Renal cortical epithelial cell (primary cell): ENCODE data around the gene ZNF557. TPM values are rescaled to one million over a fixed set of nuclear protein-coding genes. Genes with fewer than 3 reads are reported as not detected.

ENCODE experiments used
- DNase-seq: peaks from one replicate; pipeline ENCODE4 v3.0.0-alpha.2; 2011; ENCODE audit warnings: low read depth
- total RNA-seq: library from RNA; depleted of rRNA; stranded (reverse); fragments of >200 nt; gene quantifications from 2 replicates; pipeline ENCODE4 v1.2.3, GENCODE V29; 2014

ZNF557 gene
- total RNA-seq, 1 donor from 2014 or later, result 21.6 TPM

DNA sequence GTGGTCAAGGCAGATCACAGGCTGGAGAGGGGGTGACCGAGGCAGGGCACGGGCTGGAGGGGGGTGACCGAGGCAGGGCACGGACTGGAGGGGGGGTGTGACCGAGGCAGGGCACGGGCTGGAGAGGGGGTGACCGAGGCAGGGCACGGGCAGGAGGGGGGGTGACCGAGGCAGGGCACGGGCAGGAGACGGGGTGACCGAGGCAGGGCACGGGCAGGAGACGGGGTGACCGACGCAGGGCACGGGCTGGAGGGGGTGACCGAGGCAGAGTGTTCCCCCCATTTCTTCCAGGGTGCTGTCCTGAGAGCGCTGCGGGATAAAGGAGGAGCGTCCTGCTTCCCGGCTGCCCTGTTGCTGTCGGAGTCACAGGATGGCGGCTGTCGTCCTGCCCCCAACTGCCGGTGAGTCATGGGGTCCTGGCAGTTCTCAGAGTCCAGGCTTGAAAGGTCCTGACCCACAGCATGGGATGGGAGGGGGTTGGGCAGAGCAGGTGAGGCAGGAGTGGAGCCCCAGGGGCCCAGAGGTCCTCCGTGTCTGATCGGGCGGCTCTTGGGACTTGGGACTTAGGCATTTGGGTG is 5.3 kb downstream of the ZNF557 start:
- no peak for DNase-seq

GRCh38 chr19:7076151-7076550 is 6.6 kb downstream of the ZNF557 start:
- no peak for DNase-seq

GRCh38 chr19:7078008-7078407 is 8.5 kb downstream of the ZNF557 start:
- no peak for DNase-seq

- DNase-seq, result peak; percentile 33
These were observed 13.8 kb downstream of the ZNF557 start for GRCh38 chr19:7083076-7083956.

DNA sequence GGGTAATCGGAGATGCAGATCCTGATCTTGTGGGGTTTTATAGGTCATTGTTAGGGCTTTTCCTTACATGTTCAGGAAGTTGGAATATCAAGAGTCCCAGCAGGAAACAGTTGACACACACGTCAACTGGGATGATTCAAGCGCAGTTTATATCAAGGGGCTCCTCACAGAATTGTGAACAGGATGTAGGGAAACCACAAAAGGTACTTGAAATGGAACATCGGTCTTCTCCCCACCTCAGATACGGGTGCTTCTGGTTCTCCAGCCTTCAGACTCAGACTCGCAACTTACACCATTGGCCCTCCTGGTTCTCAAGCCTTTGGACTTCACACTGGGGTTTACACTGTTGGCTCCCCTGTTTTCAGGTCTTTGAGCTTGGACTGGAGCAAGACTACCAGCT is 19.5 kb downstream of the ZNF557 start:
- no peak for DNase-seq

GRCh38 chr19:7098096-7098495 is 28.6 kb downstream of the ZNF557 start:
- DNase-seq, result no peak

GRCh38 chr19:7098701-7099596 is 29.4 kb downstream of the ZNF557 start:
- peak; percentile 81 for DNase-seq

GRCh38 chr19:7099597-7099921 is 30.1 kb downstream of the ZNF557 start:
- no peak for DNase-seq

- no peak for DNase-seq
These were observed 32.2 kb downstream of the ZNF557 start for GRCh38 chr19:7101498-7102253.

DNA sequence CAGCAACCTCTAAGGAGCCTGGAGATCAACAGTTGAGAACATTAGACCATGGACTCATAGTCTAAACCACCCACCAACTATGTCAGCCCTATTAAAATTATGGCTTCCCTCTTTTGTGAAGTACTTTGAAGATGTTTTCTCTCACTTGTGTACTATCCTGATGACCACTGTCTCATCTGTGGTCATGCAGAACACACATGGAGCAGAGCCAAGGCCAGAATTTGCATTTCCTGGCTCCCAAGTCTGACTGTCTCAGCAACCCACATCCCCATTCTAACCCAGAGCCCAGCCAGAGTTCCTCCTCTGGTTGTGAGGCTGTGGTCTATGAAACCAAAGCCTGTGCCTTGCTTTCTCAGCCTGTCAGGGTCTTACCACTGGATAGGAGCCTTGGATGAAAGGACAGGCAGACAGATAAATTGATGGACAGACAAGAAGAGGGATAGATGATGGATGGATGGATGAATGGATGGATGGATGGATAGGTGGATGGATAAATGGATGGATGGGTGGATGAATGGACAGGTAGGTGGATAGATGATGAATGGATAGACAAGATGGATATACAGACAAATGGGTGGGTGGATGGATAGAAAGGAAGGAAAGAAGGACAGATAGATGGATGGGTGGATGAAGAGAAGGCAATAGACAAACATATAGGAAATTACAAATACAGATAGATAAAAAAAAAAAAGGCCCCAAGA is 35.4 kb downstream of the ZNF557 start:
- peak; percentile 22 for DNase-seq

GRCh38 chr19:7106711-7107657 is 37.5 kb downstream of the ZNF557 start:
- DNase-seq, result no peak

- DNase-seq, result peak; percentile 21
These were observed 40.3 kb downstream of the ZNF557 start for GRCh38 chr19:7109678-7110289.

DNA sequence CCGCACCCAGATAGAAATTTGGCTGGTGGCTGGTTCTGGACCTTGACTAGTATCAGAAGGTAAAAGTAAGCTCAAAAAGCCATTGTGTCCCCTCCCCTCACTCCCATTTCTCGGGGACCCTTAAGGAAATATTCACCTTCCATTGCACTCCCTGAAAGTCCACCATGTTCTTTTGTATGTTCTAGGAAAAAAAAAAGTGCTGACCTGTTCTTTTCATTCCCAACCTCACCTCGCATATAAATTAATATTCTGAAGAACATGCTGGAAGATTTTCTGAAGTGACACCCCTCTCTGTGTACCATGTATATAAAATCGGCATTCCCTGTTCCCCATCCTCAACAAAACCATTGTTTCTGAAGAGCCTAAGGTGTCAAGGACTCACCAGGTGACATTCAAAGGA is 43.2 kb downstream of the ZNF557 start:
- DNase-seq, result no peak

DNA sequence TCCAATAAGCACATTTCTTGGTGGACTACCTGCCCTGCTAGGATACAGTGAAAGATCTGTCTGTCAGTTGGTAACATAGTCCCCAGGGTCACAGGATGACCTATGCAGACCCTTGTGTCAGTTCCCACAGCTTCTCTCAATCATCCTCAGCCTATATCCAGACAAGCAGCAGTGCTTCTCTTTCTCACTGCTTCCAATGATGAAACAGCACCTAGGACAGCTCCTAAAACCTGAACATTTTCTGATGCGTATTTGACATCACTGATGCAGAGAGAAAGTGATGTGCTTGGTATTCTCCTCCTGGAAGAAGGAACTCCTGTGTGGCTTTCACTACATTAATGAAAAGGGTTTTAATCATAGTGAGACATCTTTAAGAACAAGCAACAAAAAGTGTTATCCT is 43.7 kb downstream of the ZNF557 start:
- DNase-seq, result no peak

GRCh38 chr19:7115721-7116120 is 46.2 kb downstream of the ZNF557 start:
- no peak for DNase-seq

- no peak for DNase-seq
These were observed 47.7 kb downstream of the ZNF557 start for GRCh38 chr19:7117248-7117647.

GRCh38 chr19:7119582-7119981 is 50.1 kb downstream of the ZNF557 start:
- DNase-seq, result no peak

DNA sequence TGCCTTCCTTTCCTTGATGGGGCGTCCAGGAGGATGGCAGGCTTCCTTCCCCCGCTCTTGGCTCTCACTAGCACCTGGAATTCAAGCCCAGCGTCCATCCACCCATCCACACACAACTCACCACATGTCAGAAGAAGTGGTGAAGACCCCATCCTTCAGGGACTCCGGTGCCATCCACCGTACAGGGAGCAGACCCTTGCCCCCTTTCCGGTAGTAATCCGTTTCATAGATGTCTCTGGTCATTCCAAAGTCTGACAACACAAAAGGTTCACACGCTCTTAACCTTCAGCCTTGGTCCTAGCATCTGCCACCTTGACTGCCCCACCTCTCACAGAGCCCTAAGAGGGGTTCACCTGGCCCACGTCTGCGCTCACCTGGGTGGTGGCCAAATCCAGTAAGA is 51.0 kb downstream of the ZNF557 start:
- no peak for DNase-seq

DNA sequence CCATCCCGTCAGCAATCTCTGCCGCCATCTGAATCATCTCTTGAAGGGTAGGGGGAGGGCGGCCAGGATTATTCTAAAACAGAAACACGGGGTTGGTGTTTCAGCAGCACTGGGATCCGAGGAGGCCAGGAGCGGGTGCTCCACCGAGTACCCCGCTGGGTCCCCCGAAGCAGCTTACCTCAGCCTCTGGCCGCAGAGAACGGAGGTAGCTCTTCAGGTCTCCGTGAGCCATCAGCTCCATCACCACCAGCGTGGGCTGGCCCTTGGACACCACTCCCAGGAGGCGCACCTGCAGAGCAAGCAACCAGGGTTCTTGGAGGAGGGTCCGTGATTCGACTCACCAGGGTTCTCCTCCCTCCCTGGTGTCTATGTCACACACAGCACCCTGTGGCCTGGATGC is 53.2 kb downstream of the ZNF557 start:
- no peak for DNase-seq

DNA sequence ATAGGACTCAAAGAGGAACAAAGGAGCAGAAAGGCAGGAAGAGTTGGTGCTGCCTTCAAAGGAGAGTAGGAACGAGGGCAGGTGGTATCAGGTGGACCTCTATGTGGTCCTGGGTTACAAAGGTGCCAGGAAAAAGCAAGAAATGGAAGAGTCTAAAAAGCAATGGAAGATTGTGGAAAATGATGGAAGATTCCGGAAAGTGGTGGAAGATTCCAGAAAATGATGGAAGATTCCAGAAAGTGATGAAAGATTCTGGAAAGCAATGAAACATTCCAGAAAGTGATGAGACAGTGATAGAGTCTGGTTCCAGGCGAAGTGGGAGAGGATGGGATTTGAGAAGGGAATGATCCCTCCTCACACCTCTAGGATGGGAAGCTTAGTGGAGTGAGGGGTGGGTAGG is 55.3 kb downstream of the ZNF557 start:
- no peak for DNase-seq
